Measurements from ENCODE around the gene ARL15.

DNA sequence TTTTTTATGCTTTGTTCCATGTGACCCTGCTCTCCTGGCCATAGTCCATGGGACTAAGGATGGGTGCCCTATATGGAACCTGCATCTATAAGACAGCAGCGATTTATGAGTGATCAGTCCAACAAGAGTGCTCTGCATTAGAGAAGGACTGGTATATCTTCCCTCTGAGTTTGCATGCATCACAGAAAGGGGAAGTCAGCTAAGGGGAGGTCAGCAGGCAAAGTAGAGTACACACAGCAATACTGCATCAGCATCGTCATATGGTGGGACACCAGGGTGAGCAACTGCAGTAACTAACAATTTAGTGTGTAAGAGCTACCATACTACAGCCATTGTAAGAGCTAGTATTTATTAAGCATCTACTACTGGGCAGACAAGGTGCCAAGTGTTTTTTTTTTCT is 438.6 kb downstream of the ARL15 start:
- TF ChIP-seq POLR2AphosphoS5 (IDR thresholded peaks at IDR 0.05) (no peak), POLR2A (IDR thresholded peaks at IDR 0.05) (no peak)

All from breast epithelium (tissue), 3 donors.